Omental fat pad (tissue), 4 donors: Measurements from ENCODE around the gene TRIM46. TPM values are rescaled to one million over a fixed set of nuclear protein-coding genes. Genes with fewer than 3 reads are reported as not detected.
A peak's percentile ranks its signal among the peaks of the same experiment; 100 is the strongest.
"Not testable (repeated sequence)": the region's sequence is repeated elsewhere in the genome, so short reads cannot be mapped to it uniquely, and the experiment has no call there.

Experiments
- ATAC-seq: fragments of 150-250 bp; one replicate; pipeline ENCODE4 v1.9.1; 2016; ENCODE audit warnings: mild to moderate bottlenecking, moderate library complexity; ENCODE audit not compliant: low FRiP score
- DNase-seq: peaks from one replicate; pipeline ENCODE4 v3.0.0-alpha.2; 2019; ENCODE audit warnings: low spot score
- CTCF ChIP-seq, 3 donors: fragments of 450-650 bp; IDR thresholded peaks; one replicate each; pipeline ENCODE4 v1.5.1; 2016 to 2017; ENCODE audit warnings: antibody characterized with exemption in 3 of 3, mild to moderate bottlenecking in 3 of 3, moderate library complexity in 2 of 3
- total RNA-seq, 4 donors: library from RNA; depleted of rRNA; stranded (reverse); fragments of >200 nt; gene quantifications; one replicate each; pipeline ENCODE4 v1.1.0, GENCODE V29; 2016

The TRIM46 gene
- total RNA-seq, 4 donors from 2014 or later: 0.36 to 1.4 (median 1.1) TPM

GRCh38 chr1:155139895-155140629, 33.6 kb upstream of the TRIM46 start, which contains the start of gene DPM3:
TSS of gene DPM3 (minus strand) at chr1:155140531. CDS start at chr1:155140240, 291 bp downstream.
- peak; percentile 94 for DNase-seq
- ATAC-seq: peak; percentile 71
- TF ChIP-seq CTCF (IDR thresholded peaks at IDR 0.05): no peak

- DNase-seq (no peak), ATAC-seq (no peak)
- no peak for TF ChIP-seq CTCF (IDR thresholded peaks at IDR 0.05)
Observed at GRCh38 chr1:155140630-155140953, 33.1 kb upstream of the TRIM46 start.

- no peak for DNase-seq
- ATAC-seq: no peak
- TF ChIP-seq CTCF (IDR thresholded peaks at IDR 0.05): no peak
Observed at GRCh38 chr1:155141749-155142148, 31.9 kb upstream of the TRIM46 start.

GRCh38 chr1:155145491-155145890, 28.2 kb upstream of the TRIM46 start:
- DNase-seq: no peak
- no peak for ATAC-seq
- no peak for TF ChIP-seq CTCF (IDR thresholded peaks at IDR 0.05)

- not testable (repeated sequence) for ATAC-seq, DNase-seq
Observed at GRCh38 chr1:155155996-155156643, 17.5 kb upstream of the TRIM46 start.

- no peak for DNase-seq
- no peak for TF ChIP-seq CTCF (IDR thresholded peaks at IDR 0.05)
- no peak for ATAC-seq
Observed at GRCh38 chr1:155158991-155159390, 14.7 kb upstream of the TRIM46 start.

GRCh38 chr1:155160128-155160527, 13.5 kb upstream of the TRIM46 start:
- ATAC-seq (no peak), DNase-seq (no peak)
- no peak for TF ChIP-seq CTCF (IDR thresholded peaks at IDR 0.05)

GRCh38 chr1:155162631-155163030, 11.0 kb upstream of the TRIM46 start:
- not testable (repeated sequence) for DNase-seq, ATAC-seq

- DNase-seq, ATAC-seq: not testable (repeated sequence)
Observed at GRCh38 chr1:155163785-155164184, 9.9 kb upstream of the TRIM46 start.

GRCh38 chr1:155164625-155165024, 9.0 kb upstream of the TRIM46 start:
- DNase-seq, ATAC-seq: not testable (repeated sequence)
